Breast epithelium (tissue), 4 donors: ENCODE data around the gene NIFK. TPM values are rescaled to one million over a fixed set of nuclear protein-coding genes. Genes with fewer than 3 reads are reported as not detected.
"Not testable (repeated sequence)": the region's sequence is repeated elsewhere in the genome, so short reads cannot be mapped to it uniquely, and the experiment has no call there.

Experiments
- DNase-seq, 2 donors: peaks; one replicate each; pipeline ENCODE4 v3.0.0-alpha.2; 2019; ENCODE audit warnings: low spot score in 2 of 2
- H3K27ac ChIP-seq, 2 donors: fragments of 200-600 bp; sonication (generic) in 1 of 2; one replicate each; pipeline ENCODE4 v1.5.1; 2016 to 2019; ENCODE audit warnings: mild to moderate bottlenecking in 1 of 2
- H3K27me3 ChIP-seq, 2 donors: fragments of 200-600 bp; sonication (generic) in 1 of 2; one replicate each; pipeline versions ENCODE4 v1.5.1 to v1.6.0; 2017 to 2019; ENCODE audit warnings: control low read depth in 1 of 2, mild to moderate bottlenecking in 1 of 2
- H3K36me3 ChIP-seq: fragments of 200-600 bp; one replicate; pipeline ENCODE4 v1.5.1; 2019
- H3K4me1 ChIP-seq, 2 donors: fragments of 200-600 bp; sonication (generic); one replicate each; pipeline ENCODE4 v1.5.1; 2016 to 2019; ENCODE audit warnings: control low read depth in 1 of 2
- H3K4me3 ChIP-seq, 3 donors: fragments of 200-600 bp; sonication (generic); 1 replicate in 2 of 3; 2 replicates in 1 of 3; pipeline ENCODE4 v1.5.1; 2016 to 2019; ENCODE audit warnings: mild to moderate bottlenecking in 3 of 3, moderate library complexity in 2 of 3
- H3K9me3 ChIP-seq, 2 donors: fragments of 200-600 bp; sonication (generic) in 1 of 2; one replicate each; pipeline ENCODE4 v1.5.1; 2016 to 2019; ENCODE audit warnings: control low read depth in 1 of 2
- POLR2A ChIP-seq: fragments of 450-650 bp; IDR thresholded peaks from one replicate; pipeline ENCODE4 v1.6.1; 2016; ENCODE audit warnings: antibody characterized with exemption, mild to moderate bottlenecking, moderate library complexity
- POLR2AphosphoS5 ChIP-seq, 3 donors: sonication (generic); formaldehyde crosslinking; IDR thresholded peaks; one replicate each; pipeline ENCODE4 v1.6.1; 2017; ENCODE audit warnings: antibody characterized with exemption in 3 of 3
- intact Hi-C: fragments of 100-400 bp; cut with DNase I; formaldehyde crosslinking; loops from one replicate; pipeline ENCODE4 v1.15.1; 2023; ENCODE audit warnings: low total_unique reads
- total RNA-seq, 3 donors: library from RNA; depleted of rRNA; stranded (reverse); fragments of >200 nt; gene quantifications; one replicate each; pipeline ENCODE4 v1.1.0, GENCODE V29; 2016
- TF ChIP-seq, protein P1 (sequence below), 3 donors: fragments of 450-650 bp; IDR thresholded peaks; one replicate each; pipeline ENCODE4 v1.5.1; 2016 to 2017; ENCODE audit warnings: antibody characterized with exemption in 3 of 3, mild to moderate bottlenecking in 3 of 3, moderate library complexity in 3 of 3

The NIFK gene
- total RNA-seq, 3 donors from 2014 or later, result 33.9 to 45.6 (median 39.1) TPM

DNA sequence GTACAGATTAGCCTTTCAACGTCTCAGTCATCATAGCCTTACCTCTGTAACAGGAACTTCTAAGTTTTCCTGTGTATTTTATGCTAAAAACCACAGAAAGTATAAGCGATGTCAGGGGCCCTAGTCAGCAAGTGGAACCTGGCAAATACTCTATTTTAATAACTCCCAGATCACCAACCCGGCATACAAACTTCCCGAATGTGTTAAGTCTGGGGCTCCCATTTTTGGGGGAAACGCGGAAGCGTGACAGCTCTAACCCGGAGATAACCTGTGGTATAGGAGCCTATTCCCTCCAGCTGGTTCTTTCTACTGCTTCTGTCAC, 574 bp downstream of the NIFK start:
- H3K36me3 ChIP-seq, result no peaks in the 10 kb centered on the region
- peak overlapping the region; percentile 71 to 90 (median 89) for H3K4me3 ChIP-seq
- intact Hi-C loops, result loop anchor here (10.0 kb wide), 1 partner anchor 201 kb away; the partner anchor contains the start of gene RNU4ATAC
- TF ChIP-seq POLR2A, result no peak
- no peak for TF ChIP-seq POLR2AphosphoS5 (IDR thresholded peaks at IDR 0.05)
- TF ChIP-seq, protein P1, sequence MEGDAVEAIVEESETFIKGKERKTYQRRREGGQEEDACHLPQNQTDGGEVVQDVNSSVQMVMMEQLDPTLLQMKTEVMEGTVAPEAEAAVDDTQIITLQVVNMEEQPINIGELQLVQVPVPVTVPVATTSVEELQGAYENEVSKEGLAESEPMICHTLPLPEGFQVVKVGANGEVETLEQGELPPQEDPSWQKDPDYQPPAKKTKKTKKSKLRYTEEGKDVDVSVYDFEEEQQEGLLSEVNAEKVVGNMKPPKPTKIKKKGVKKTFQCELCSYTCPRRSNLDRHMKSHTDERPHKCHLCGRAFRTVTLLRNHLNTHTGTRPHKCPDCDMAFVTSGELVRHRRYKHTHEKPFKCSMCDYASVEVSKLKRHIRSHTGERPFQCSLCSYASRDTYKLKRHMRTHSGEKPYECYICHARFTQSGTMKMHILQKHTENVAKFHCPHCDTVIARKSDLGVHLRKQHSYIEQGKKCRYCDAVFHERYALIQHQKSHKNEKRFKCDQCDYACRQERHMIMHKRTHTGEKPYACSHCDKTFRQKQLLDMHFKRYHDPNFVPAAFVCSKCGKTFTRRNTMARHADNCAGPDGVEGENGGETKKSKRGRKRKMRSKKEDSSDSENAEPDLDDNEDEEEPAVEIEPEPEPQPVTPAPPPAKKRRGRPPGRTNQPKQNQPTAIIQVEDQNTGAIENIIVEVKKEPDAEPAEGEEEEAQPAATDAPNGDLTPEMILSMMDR (IDR thresholded peaks at IDR 0.05), result no peak
- H3K4me1 ChIP-seq, result no peaks in the 10 kb centered on the region
- H3K27me3 ChIP-seq, result no peaks in the 10 kb centered on the region
- no peaks in the 10 kb centered on the region for H3K9me3 ChIP-seq
- peak overlapping the region; percentile 79 to 84 for H3K27ac ChIP-seq
- no peak for DNase-seq

DNA sequence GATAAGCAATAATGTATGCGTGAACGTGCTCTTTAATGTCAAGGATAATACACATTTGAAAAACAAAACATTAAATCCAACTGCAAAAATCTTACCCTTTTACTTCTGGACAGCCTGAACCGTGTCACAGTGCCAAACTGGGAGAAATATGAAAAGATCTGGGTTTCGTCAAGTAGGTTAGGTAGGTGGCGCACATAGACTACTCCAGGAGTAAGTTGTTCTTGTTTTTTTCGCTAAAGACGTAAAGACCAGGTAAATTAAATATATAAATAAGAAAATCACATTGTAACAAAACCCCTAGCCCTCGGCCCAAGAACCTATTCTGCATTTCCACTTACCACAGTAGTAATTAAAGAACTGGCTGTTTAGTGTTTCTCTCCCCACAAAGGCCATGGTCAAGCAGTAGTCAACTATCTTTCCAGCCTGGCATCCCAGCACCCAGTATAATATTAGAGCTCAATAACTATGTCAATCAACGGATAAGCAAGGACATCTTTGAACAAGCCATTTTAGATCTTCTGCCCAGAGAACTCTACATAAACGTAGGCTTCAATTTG, 1.1 kb downstream of the NIFK start:
- Histone ChIP-seq H3K9me3 (no peaks in the 10 kb centered on the region), H3K4me1 (no peaks in the 10 kb centered on the region), H3K27ac (peak overlapping the region; percentile 79 to 84), H3K4me3 (peak overlapping the region; percentile 71 to 90 (median 89)), H3K27me3 (no peaks in the 10 kb centered on the region), H3K36me3 (no peaks in the 10 kb centered on the region)
- intact Hi-C loops, result loop anchor here (10.0 kb wide), 1 partner anchor 201 kb away; the partner anchor contains the start of gene RNU4ATAC
- no peak for DNase-seq
- TF ChIP-seq, protein P1 (IDR thresholded peaks at IDR 0.05), result no peak
- TF ChIP-seq POLR2A (no peak), POLR2AphosphoS5 (IDR thresholded peaks at IDR 0.05) (no peak)

DNA sequence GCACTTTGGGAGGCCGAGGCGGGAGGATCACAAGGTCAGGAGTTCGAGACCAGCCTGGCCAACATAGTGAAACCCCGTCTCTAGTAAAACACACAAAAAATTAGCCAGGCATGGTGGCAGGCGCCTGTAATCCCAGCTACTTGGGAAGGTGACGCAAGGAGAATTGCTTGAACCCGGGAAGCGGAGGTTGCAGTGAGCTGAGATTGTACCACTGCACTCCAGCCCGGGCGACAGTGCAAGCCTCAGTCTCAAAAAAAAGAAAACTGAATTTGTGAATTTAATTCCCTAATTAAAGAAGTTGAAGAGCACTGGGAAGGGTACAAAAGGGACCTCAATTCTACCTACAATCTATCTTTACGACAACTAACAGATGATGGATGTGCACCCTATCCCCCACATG, 2.1 kb downstream of the NIFK start:
- H3K27me3 ChIP-seq, H3K36me3 ChIP-seq, H3K4me3 ChIP-seq, H3K27ac ChIP-seq, H3K4me1 ChIP-seq, H3K9me3 ChIP-seq, DNase-seq: not testable (repeated sequence)
- intact Hi-C loops, result loop anchor here (10.0 kb wide), 1 partner anchor 200 kb away; the partner anchor contains the start of gene RNU4ATAC

DNA sequence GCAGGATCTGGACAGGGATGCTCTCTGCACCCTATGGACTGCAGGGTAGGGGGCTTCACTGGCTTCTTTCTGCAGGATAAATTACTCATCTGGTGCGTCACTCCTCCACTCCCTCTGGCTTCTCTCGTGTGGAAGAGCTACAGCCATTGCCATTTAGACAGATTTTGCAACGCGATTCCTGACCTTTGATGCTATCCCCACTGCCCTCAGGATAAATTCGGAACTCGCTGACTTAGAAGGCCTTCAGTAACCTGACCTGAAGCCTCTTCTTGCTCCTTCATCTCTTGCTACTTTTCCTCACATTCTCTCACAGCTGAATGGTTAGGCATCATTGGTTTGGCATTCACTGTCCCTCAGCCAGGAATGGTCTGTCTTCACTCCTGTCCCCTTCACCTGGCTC, 5.3 kb downstream of the NIFK start:
- no peaks in the 10 kb centered on the region for H3K27me3 ChIP-seq
- TF ChIP-seq, protein P1 (IDR thresholded peaks at IDR 0.05), result no peak
- TF ChIP-seq POLR2A (no peak), POLR2AphosphoS5 (IDR thresholded peaks at IDR 0.05) (no peak)
- H3K4me1 ChIP-seq, result no peaks in the 10 kb centered on the region
- intact Hi-C loops, result loop anchor here (10.0 kb wide), 1 partner anchor 197 kb away; the partner anchor contains the start of gene RNU4ATAC
- no peak overlapping the region for H3K4me3 ChIP-seq
- no peaks in the 10 kb centered on the region for H3K9me3 ChIP-seq
- no peaks in the 10 kb centered on the region for H3K36me3 ChIP-seq
- no peak for DNase-seq
- H3K27ac ChIP-seq, result no peak overlapping the region

DNA sequence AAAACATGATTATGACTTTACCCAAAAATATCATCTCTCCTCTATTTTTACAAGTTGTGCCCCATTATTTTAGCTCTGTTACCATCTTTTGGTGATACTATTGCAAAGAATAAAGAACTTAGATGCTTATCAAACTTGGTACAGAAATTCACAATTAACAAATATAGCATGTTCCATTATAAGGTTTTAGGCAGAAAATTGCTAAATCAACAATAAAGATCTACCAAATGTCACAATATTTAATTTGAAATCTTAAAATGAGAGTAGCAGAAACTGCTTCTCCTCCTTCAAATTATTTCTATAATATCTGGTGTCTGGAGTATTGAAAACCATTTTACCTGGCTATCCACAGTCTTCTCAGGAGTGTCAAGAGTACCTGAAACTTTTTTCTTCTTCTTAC, 8.7 kb downstream of the NIFK start:
- TF ChIP-seq, protein P1 (IDR thresholded peaks at IDR 0.05), result no peak
- TF ChIP-seq POLR2A (no peak), POLR2AphosphoS5 (IDR thresholded peaks at IDR 0.05) (no peak)
- Histone ChIP-seq H3K4me3 (no peak overlapping the region), H3K27ac (no peak overlapping the region), H3K36me3 (no peaks in the 10 kb centered on the region), H3K9me3 (no peaks in the 10 kb centered on the region), H3K4me1 (no peaks in the 10 kb centered on the region), H3K27me3 (no peaks in the 10 kb centered on the region)
- intact Hi-C loops, result no loop called here
- DNase-seq, result no peak
